Fibroblast of mammary gland (primary cell): Measurements from ENCODE around the gene TMEM164.

Source experiments
- DNase-seq: peaks from one replicate; pipeline ENCODE4 v3.0.0-alpha.2; 2010; ENCODE audit warnings: low read depth
- H3K4me3 ChIP-seq: 2 replicates; pipeline ENCODE4 v1.5.1; 2011; ENCODE audit warnings: low read depth, mild to moderate bottlenecking, low read length, moderate library complexity; ENCODE audit not compliant: control insufficient read depth
- TF ChIP-seq, protein P1 (sequence below): conservative IDR thresholded peaks from 2 replicates; pipeline ENCODE4 v1.5.1; 2011; ENCODE audit warnings: low read depth, low read length, inconsistent platforms; ENCODE audit not compliant: control insufficient read depth, insufficient read depth

Gene TMEM164

DNA sequence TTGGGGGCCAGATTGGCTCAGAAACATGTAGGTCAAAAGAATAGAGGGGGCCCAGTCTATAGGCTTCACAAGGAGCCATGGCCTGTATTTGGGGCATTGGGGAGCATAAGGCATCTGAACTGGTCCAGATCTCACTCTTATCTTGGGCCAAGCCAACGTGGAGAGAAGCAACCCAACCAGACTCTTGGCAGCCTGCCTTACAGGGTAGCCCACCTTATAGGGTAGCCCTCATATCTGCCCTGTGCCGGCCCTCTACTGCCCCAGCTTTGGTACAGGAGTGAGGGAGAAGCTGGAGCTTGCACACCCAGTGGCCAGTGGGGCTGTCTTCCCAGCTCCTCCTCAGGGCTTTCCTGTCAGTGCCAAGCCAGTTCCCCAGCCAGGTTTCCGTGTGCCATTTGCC lies 172.8 kb downstream of the TMEM164 start:
- DNase-seq = no peak
- TF ChIP-seq, protein P1, sequence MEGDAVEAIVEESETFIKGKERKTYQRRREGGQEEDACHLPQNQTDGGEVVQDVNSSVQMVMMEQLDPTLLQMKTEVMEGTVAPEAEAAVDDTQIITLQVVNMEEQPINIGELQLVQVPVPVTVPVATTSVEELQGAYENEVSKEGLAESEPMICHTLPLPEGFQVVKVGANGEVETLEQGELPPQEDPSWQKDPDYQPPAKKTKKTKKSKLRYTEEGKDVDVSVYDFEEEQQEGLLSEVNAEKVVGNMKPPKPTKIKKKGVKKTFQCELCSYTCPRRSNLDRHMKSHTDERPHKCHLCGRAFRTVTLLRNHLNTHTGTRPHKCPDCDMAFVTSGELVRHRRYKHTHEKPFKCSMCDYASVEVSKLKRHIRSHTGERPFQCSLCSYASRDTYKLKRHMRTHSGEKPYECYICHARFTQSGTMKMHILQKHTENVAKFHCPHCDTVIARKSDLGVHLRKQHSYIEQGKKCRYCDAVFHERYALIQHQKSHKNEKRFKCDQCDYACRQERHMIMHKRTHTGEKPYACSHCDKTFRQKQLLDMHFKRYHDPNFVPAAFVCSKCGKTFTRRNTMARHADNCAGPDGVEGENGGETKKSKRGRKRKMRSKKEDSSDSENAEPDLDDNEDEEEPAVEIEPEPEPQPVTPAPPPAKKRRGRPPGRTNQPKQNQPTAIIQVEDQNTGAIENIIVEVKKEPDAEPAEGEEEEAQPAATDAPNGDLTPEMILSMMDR = no peak
- H3K4me3 ChIP-seq = no peak overlapping the region

DNA sequence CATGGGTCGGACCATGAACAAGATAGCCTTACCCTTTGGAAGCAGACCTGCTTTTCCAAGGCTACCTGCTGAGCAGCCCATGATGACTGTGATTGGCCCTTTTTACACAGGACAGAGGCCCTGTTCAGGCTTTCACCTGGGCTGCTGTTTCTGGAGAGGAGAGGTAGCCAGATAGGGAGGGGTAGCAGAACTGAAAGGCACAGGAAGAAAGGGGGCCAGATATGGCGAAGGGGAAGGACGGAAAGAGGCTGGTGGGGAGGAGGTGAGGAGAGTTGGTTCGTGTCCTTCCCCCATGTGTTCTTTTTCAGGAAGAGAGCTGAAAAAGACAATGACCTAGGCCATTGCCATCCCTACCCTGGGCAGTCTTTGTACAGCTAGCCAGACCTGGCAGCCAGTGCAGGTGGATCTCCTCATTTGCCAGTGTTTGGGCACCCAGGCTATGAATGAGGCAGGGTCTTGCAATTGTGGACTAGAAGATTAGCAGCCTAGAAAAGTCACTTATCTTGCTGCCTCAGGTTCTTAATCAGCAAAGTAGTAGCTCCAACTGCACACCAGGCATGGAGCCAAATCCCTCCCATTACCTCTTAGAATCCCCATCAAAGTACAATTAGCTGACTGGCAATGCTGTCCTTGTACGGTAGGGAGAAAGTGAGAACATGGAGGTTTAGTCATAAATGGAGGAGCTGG lies 175.4 kb downstream of the TMEM164 start:
- DNase-seq = no peak
- no peak overlapping the region for H3K4me3 ChIP-seq
- TF ChIP-seq, protein P1 = no peak

DNA sequence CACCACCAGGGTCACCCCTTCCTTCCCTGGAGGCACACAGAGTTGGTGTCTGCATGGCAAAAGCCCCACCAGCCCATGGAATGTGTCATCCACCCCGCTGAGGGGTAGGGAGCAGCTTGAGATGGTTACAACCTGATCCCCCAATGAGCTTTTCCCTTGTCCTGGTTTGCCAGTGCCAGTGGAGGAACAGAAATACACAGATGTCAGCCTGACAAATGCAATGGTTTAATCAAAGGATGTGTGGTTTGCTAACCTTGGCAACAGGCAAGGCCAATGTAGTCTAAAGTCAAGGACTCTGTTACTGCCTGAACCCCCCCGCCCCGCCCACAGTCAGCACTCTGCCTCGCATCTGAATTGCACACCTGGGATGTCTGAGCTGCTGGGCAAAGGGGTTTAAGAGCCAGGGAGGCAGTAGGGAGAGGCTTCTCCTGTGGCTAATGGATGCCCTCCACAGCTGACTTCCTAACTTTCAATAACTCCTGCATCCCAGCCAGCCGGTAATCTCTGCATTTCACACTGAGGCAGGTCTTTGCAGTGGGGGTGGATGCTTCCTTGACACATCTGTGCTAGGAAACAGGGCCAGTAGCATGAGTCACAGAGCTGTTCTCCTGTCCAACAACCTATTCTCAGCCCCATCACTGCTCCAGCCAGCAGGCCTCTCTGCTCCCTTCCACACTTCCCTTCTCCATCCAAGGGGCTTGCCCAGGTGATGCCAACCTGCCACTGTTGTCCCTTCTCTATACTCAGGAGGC lies 177.4 kb downstream of the TMEM164 start:
- DNase-seq = peak; percentile 89

GRCh38 chrX:110180928-110181310 lies 178.0 kb downstream of the TMEM164 start:
- TF ChIP-seq, protein P1 = no peak
- DNase-seq = peak; percentile 83

More for the DNA sequence above, 177.4 kb downstream of the TMEM164 start:
- TF ChIP-seq, protein P1 = no peak
- no peak overlapping the region for H3K4me3 ChIP-seq

DNA sequence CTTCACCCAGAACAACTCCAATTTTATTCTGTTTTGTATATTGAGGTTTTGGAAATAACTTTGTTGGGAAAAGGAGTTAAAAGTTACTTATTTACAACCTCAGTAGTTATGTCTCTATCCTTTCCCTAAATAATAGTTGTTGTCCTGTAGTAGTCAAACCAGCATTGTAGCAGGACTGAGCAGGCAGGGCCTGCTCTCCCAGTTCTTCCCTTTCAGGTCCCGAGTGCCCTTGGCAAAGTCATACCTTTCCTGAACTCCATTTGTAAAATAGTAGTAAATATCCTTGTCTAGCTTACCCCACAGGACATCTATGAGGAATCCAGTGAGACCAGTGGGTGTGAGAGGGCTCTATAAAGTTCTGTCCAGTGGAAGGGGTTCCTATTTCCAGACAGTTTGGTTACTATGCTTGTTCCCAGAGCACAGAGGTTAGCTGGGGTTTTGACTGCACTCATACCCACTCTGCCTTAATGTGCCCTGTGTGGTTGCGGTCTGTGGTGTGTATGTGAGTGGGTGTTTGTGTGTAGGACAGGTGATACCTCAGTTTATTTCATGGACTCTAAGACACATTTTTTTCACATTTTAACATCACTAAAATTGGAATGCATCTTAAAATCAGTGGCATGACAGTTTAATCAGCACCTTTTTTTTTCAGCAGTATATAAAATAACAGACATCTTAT lies 178.7 kb downstream of the TMEM164 start:
- H3K4me3 ChIP-seq = no peak overlapping the region
- DNase-seq = no peak
- TF ChIP-seq, protein P1 = no peak

More at GRCh38 chrX:110180928-110181310, 178.0 kb downstream of the TMEM164 start:
- no peak overlapping the region for H3K4me3 ChIP-seq

- peak; percentile 72 for DNase-seq
- TF ChIP-seq, protein P1 = no peak
Observed at GRCh38 chrX:110182362-110182761, 179.4 kb downstream of the TMEM164 start.

More at GRCh38 chrX:110182362-110182761, 179.4 kb downstream of the TMEM164 start:
- H3K4me3 ChIP-seq = no peak overlapping the region
